HL-60 (cell line): ENCODE results near the gene NELFE.

ENCODE experiments used
- DNase-seq, 2 experiments: peaks; one replicate each; pipeline ENCODE4 v3.0.0-alpha.2; 2010 to 2020; ENCODE audit warnings: low read depth in 1 of 2, low spot score in 1 of 2
- H3K27ac ChIP-seq: fragments of 250-450 bp; sonication (Bioruptor Pico); replicated peaks from 2 replicates; pipeline ENCODE4 v1.5.1; 2020; ENCODE audit warnings: mild to moderate bottlenecking, moderate library complexity
- H3K27me3 ChIP-seq: fragments of 250-450 bp; sonication (Bioruptor Pico); 2 replicates; pipeline ENCODE4 v1.5.1; 2021; ENCODE audit warnings: mild to moderate bottlenecking, moderate library complexity; ENCODE audit not compliant: insufficient read depth, poor library complexity, severe bottlenecking
- H3K4me3 ChIP-seq: replicated peaks from 2 replicates; pipeline ENCODE4 v1.5.1; 2011; ENCODE audit warnings: mild to moderate bottlenecking, control low read depth, low read length; ENCODE audit not compliant: insufficient read depth
- GABPA ChIP-seq: IDR thresholded peaks from 2 replicates; pipeline ENCODE4 v1.6.1; 2012; ENCODE audit warnings: low read depth
- POLR2AphosphoS5 ChIP-seq: IDR thresholded peaks from 2 replicates; pipeline ENCODE4 v1.6.1; 2012; ENCODE audit warnings: low read depth
- REST ChIP-seq: IDR thresholded peaks from 2 replicates; pipeline ENCODE4 v1.6.1; 2012; ENCODE audit warnings: low read depth; ENCODE audit not compliant: insufficient replicate concordance
- SPI1 ChIP-seq: IDR thresholded peaks from 2 replicates; pipeline ENCODE4 v1.6.1; 2012; ENCODE audit warnings: low read depth, mild to moderate bottlenecking, borderline replicate concordance
- TF ChIP-seq, protein P1 (sequence below): IDR thresholded peaks from one replicate; pipeline ENCODE4 v1.5.1; 2011; ENCODE audit warnings: low read length, control low read depth, inconsistent platforms; ENCODE audit not compliant: insufficient read depth

Gene NELFE

GRCh38 chr6:31928672-31928939, 30.2 kb downstream of the NELFE start:
- Histone ChIP-seq H3K27me3 (no peaks in the 10 kb centered on the region), H3K27ac (no peak overlapping the region), H3K4me3 (no peak overlapping the region)
- TF ChIP-seq REST (no peak), GABPA (no peak), POLR2AphosphoS5 (no peak), SPI1 (no peak)
- TF ChIP-seq, protein P1, sequence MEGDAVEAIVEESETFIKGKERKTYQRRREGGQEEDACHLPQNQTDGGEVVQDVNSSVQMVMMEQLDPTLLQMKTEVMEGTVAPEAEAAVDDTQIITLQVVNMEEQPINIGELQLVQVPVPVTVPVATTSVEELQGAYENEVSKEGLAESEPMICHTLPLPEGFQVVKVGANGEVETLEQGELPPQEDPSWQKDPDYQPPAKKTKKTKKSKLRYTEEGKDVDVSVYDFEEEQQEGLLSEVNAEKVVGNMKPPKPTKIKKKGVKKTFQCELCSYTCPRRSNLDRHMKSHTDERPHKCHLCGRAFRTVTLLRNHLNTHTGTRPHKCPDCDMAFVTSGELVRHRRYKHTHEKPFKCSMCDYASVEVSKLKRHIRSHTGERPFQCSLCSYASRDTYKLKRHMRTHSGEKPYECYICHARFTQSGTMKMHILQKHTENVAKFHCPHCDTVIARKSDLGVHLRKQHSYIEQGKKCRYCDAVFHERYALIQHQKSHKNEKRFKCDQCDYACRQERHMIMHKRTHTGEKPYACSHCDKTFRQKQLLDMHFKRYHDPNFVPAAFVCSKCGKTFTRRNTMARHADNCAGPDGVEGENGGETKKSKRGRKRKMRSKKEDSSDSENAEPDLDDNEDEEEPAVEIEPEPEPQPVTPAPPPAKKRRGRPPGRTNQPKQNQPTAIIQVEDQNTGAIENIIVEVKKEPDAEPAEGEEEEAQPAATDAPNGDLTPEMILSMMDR = no peak
- DNase-seq = no peak

DNA sequence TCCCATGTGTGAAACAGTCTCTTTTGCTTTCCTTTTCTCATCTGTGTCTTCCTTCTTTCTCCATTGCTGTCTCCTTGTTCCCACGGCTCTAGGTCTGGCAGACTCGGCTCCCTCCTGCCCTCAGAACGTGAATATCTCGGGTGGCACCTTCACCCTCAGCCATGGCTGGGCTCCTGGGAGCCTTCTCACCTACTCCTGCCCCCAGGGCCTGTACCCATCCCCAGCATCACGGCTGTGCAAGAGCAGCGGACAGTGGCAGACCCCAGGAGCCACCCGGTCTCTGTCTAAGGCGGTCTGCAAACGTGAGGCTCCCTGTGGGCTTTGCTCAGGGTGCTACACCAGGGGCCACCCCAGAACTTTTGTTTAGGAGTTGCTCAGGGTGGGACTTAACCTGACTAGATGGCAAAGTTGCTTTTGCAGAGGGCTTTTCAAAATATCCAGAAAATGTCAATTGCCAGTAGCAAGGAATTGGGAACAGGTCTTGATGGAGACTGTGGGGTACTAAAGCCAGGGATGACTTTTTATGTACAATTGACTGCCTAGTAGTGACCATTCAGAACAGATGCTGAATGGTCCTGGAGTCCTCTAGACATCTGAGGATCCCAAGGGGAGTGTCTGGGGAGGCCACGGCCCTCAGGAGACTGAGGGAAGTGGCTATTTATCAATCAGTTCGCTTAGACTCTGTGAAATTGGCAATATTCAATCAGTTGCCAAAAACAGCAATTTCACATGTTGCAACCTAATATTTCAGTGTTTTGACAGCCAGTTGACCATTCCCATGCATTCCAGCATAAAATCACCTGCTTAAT, 30.7 kb downstream of the NELFE start:
- no peak for DNase-seq
- no peaks in the 10 kb centered on the region for H3K27me3 ChIP-seq
- no peak overlapping the region for H3K27ac ChIP-seq
- H3K4me3 ChIP-seq = no peak overlapping the region
- TF ChIP-seq POLR2AphosphoS5 (no peak), GABPA (no peak), REST (no peak), SPI1 (no peak)
- TF ChIP-seq, protein P1 = no peak

DNA sequence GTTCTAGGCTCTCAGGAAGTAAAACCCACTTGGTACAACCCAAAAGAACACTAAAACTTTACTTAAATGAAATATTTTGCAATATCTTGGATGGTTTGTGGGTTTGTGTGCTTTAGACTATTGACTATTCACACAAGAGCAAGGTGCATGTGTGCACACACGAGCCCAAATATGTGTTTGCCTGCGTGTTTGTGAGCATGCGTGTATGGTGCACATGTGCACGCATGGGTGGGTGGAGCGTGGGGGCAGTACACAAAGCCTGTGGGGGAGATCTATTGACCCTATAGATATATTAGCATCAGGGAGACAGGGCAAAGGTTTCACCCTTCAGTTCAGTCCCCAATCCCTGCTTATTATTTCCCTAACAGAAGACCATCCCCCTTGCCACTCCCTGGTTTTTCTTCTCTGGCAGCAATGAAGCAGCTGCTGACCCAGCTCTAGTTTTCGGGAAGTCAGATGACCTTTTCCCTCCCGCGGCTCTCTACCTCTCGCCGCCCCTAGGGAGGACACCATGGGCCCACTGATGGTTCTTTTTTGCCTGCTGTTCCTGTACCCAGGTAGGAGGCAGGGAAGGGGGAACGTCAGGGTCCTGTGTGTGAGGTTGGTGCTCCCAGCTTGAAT, 31.4 kb downstream of the NELFE start, which contains the start of gene C2:
C2 (plus strand) TSS at position 476 of the 621 bp plus-strand sequence; CDS start at position 512, 36 bp downstream.
- DNase-seq = no peak
- no peak within 1 kb of the TSS for H3K4me3 ChIP-seq
- no peaks in the 10 kb centered on the region for H3K27me3 ChIP-seq
- H3K27ac ChIP-seq = no peak within 1 kb of the TSS
- TF ChIP-seq, protein P1 = no peak
- TF ChIP-seq GABPA (no peak), REST (no peak), SPI1 (no peak), POLR2AphosphoS5 (no peak)
